MCF 10A (cell line): Measurements from ENCODE around the gene SSBP4. TPM values are rescaled to one million over a fixed set of nuclear protein-coding genes. Genes with fewer than 3 reads are reported as not detected.

Experiments
- BruUV-seq: library from RNA; stranded (reverse); fragments of 400-500 nt; replicated peaks from 2 replicates; lab custom pipeline; 2021; lab: Mats Ljungman, UMichigan
- CTCF ChIA-PET: fragments of 300-600 bp; sonication (Branson Sonifier 250); formaldehyde crosslinking; extraction: SDS; loops from one replicate; lab custom pipeline; 2021; ENCODE audit warnings: antibody characterized with exemption, inconsistent platforms; lab: Yijun Ruan, JAX
- POLR2A ChIA-PET: fragments of 300-600, 350-650 bp; sonication (Branson Sonifier 250); formaldehyde crosslinking; extraction: SDS; loops from one replicate; lab custom pipeline; 2020; ENCODE audit warnings: antibody characterized with exemption, inconsistent platforms; lab: Yijun Ruan, JAX
- DNase-seq: peaks from one replicate; pipeline ENCODE4 v3.0.0-alpha.2; 2018; ENCODE audit not compliant: unreplicated experiment
- H3K27ac Mint-ChIP-seq: one replicate; pipeline ENCODE4 v1.8.0; 2022; ENCODE audit warnings: mild to moderate bottlenecking, low read depth, mixed read lengths; ENCODE audit not compliant: unreplicated experiment
- H3K27me3 Mint-ChIP-seq: one replicate; pipeline ENCODE4 v1.8.0; 2022; ENCODE audit warnings: mixed read lengths; ENCODE audit not compliant: insufficient read depth, unreplicated experiment
- H3K36me3 Mint-ChIP-seq: one replicate; pipeline ENCODE4 v1.8.0; 2022; ENCODE audit warnings: mild to moderate bottlenecking, moderate library complexity, mixed read lengths; ENCODE audit not compliant: insufficient read depth, unreplicated experiment
- H3K4me1 Mint-ChIP-seq: one replicate; pipeline ENCODE4 v1.8.0; 2022; ENCODE audit warnings: mixed read lengths; ENCODE audit not compliant: insufficient read depth, unreplicated experiment
- H3K4me3 Mint-ChIP-seq: one replicate; pipeline ENCODE4 v1.8.0; 2022; ENCODE audit warnings: mild to moderate bottlenecking, moderate library complexity, mixed read lengths; ENCODE audit not compliant: unreplicated experiment
- H3K9me3 Mint-ChIP-seq: one replicate; pipeline ENCODE4 v1.8.0; 2022; ENCODE audit warnings: mixed read lengths; ENCODE audit not compliant: unreplicated experiment
- CTCF ChIP-seq: fragments of 200-600 bp; IDR thresholded peaks from one replicate; pipeline ENCODE4 v1.8.0; 2022; ENCODE audit warnings: antibody characterized with exemption, mild to moderate bottlenecking; ENCODE audit not compliant: unreplicated experiment
- intact Hi-C: fragments of 100-400 bp; cut with micrococcal nuclease; formaldehyde crosslinking; loops from 2 replicates; pipeline ENCODE4 v1.14.1; 2022
- total RNA-seq: library from RNA; stranded (reverse); gene quantifications from 2 replicates; pipeline ENCODE4 v1.2.3, GENCODE V29; 2022

Gene SSBP4
- total RNA-seq, 1 experiment from 2014 or later = 26.3 TPM

DNA sequence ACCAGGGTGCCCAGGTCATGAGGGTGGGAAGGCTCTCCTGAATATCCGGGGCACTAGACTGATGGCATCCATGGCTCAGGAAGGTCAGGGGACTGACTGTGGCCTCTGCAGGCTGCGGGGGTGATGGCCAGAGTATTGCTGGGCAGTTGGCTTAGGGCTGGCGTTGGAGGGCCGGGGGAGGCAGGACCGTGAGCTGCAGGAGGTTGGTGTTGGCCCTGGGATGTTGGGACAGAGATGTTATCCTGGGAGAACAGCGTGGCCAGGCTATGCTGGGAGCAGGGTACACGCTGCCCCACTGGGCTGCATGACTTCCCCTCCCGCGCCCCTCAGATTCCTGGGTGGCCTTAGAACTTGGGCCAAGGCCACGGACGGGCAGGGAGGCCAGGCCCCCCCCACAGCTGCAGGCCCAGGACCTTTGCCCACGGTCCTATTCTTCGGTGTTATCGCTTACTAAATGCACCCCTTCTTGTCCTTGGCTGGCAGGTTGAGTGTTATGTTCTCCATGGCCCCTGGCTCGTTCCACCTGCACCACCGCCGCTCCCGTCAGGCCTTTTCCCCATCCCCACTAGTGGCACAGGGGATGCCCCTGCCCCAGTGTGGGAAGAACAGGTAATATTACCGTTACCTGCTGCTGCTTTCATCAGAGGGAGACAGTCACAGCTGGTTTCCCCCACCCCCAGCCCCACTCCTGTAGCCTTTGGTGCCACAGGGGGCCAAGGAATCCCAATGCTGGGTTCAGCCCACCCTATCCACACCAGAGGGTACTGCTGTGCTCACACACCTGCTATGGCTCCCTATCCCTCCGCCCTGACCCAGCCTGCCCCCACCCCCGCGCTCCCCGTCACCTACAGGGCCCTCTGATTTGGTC is 22.0 kb downstream of the SSBP4 start:
- Mint-ChIP-seq H3K27ac (no peak overlapping the region), H3K4me3 (no peak overlapping the region), H3K4me1 (peaks cover 33% of the 10 kb centered on the region), H3K36me3 (peaks cover 34% of the 10 kb centered on the region), H3K27me3 (no peaks in the 10 kb centered on the region), H3K9me3 (peaks cover 8% of the 10 kb centered on the region)
- ChIA-PET CTCF (interaction anchor here (0.6 to 3.7 kb wide), 5 partner anchors 7 to 555 kb away, joined by 3 to 25 read pairs (median 3); no protein-coding TSS in a partner anchor), POLR2A (interaction anchor here (1.5 kb wide), 1 partner anchor 10 kb away, joined by 3 read pairs; no protein-coding TSS in a partner anchor)
- BruUV-seq = no TSS peak
- intact Hi-C loops = no loop called here
- DNase-seq = no peak
- TF ChIP-seq CTCF = no peak

- Mint-ChIP-seq H3K9me3 (peaks cover 8% of the 10 kb centered on the region), H3K36me3 (peaks cover 40% of the 10 kb centered on the region), H3K4me1 (peaks cover 33% of the 10 kb centered on the region), H3K27me3 (no peaks in the 10 kb centered on the region), H3K4me3 (peak overlapping the region; percentile 28), H3K27ac (peak overlapping the region; percentile 88)
- no peak for TF ChIP-seq CTCF
- intact Hi-C loops = no loop called here
- DNase-seq = no peak
- CTCF ChIA-PET = interaction anchor here (0.6 to 3.7 kb wide), 6 partner anchors 9 to 130 kb away, joined by 3 to 25 read pairs (median 3); no protein-coding TSS in a partner anchor
- POLR2A ChIA-PET = interaction anchor here (1.5 kb wide), 1 partner anchor 9 kb away, joined by 3 read pairs; no protein-coding TSS in a partner anchor
- no TSS peak for BruUV-seq
Measured at GRCh38 chr19:18441804-18442788, 22.9 kb downstream of the SSBP4 start.

DNA sequence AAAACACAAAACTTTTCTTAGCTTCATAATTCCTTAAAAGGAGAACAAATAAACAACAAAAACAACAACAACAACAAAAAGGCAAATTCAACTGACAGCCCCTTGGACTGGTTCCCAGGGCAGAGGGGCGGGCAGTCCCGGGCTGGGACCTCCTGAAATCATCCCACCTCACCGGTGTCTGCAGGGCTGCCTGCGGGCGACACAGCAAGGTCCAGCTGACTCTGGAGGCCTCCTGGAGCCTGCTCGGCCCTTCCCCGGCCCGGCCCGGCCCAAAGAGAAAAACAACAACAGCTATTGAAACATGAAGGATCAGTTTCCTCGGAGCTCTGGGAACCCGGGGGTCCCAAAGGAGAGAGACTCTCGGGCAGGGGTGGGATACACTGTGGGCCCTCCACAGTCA is 23.7 kb downstream of the SSBP4 start:
- H3K36me3 Mint-ChIP-seq = peaks cover 42% of the 10 kb centered on the region
- no peak for DNase-seq
- peaks cover 33% of the 10 kb centered on the region for H3K4me1 Mint-ChIP-seq
- H3K27ac Mint-ChIP-seq = peak overlapping the region; percentile 88
- POLR2A ChIA-PET = no interaction called here
- no peaks in the 10 kb centered on the region for H3K27me3 Mint-ChIP-seq
- intact Hi-C loops = no loop called here
- H3K4me3 Mint-ChIP-seq = no peak overlapping the region
- BruUV-seq = no TSS peak
- TF ChIP-seq CTCF = no peak
- CTCF ChIA-PET = interaction anchor here (0.6 to 1.3 kb wide), 6 partner anchors 8 to 129 kb away, joined by 3 to 4 read pairs (median 3); no protein-coding TSS in a partner anchor
- peaks cover 8% of the 10 kb centered on the region for H3K9me3 Mint-ChIP-seq
